Lower leg skin (tissue), 3 donors: ENCODE results near the gene CABLES1.

Experiments used
- POLR2A ChIP-seq, 2 donors: fragments of 450-650 bp; IDR thresholded peaks; one replicate each; pipeline ENCODE4 v1.6.1; 2016 to 2017; ENCODE audit warnings: antibody characterized with exemption in 2 of 2, mild to moderate bottlenecking in 1 of 2, moderate library complexity in 1 of 2
- TF ChIP-seq, protein P1 (sequence below), 3 donors: fragments of 450-650 bp; IDR thresholded peaks; one replicate each; pipeline ENCODE4 v1.5.1; 2016; ENCODE audit warnings: antibody characterized with exemption in 3 of 3, mild to moderate bottlenecking in 3 of 3, moderate library complexity in 2 of 3

- TF ChIP-seq POLR2A (IDR thresholded peaks at IDR 0.05): no peak
- TF ChIP-seq, protein P1, sequence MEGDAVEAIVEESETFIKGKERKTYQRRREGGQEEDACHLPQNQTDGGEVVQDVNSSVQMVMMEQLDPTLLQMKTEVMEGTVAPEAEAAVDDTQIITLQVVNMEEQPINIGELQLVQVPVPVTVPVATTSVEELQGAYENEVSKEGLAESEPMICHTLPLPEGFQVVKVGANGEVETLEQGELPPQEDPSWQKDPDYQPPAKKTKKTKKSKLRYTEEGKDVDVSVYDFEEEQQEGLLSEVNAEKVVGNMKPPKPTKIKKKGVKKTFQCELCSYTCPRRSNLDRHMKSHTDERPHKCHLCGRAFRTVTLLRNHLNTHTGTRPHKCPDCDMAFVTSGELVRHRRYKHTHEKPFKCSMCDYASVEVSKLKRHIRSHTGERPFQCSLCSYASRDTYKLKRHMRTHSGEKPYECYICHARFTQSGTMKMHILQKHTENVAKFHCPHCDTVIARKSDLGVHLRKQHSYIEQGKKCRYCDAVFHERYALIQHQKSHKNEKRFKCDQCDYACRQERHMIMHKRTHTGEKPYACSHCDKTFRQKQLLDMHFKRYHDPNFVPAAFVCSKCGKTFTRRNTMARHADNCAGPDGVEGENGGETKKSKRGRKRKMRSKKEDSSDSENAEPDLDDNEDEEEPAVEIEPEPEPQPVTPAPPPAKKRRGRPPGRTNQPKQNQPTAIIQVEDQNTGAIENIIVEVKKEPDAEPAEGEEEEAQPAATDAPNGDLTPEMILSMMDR (IDR thresholded peaks at IDR 0.05): no peak
Measured at GRCh38 chr18:23172591-23173380, 37.5 kb downstream of the CABLES1 start.
